22Rv1 (cell line): ENCODE measurements around the gene DPP4.

Experiments used
- CTCF ChIP-seq: fragments of 450-650 bp; IDR thresholded peaks from 2 replicates; pipeline ENCODE4 v1.5.1; 2017; ENCODE audit warnings: mild to moderate bottlenecking
- ZFX ChIP-seq: fragments of 450-650 bp; IDR thresholded peaks from 2 replicates; pipeline ENCODE4 v1.6.1; 2017; ENCODE audit warnings: antibody characterized with exemption, borderline replicate concordance

- TF ChIP-seq CTCF (no peak), ZFX (no peak)
Observed at GRCh38 chr2:162079514-162079913, 5.5 kb upstream of the DPP4 start.
